Measurements from ENCODE around the gene OR8B4.
"Not testable (repeated sequence)": the region's sequence is repeated elsewhere in the genome, so short reads cannot be mapped to it uniquely, and the experiment has no call there.

DNA sequence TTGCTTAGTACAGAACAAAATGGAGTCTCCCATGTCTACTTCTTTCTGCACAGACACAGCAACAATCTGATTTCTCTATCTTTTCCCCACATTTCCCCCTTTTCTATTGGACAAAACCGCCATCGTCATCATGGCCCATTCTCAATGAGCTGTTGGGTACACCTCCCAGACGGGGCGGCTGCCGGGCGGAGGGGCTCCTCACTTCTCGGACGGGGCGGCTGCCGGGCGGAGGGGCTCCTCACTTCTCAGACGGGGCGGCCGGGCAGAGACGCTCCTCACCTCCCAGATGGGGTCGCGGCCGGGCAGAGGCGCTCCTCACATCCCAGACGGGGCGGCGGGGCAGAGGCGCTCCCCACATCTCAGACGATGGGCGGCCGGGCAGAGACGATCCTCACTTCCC, 21.5 kb downstream of the OR8B4 start:
- not testable (repeated sequence) for TF ChIP-seq CTCF, POLR2A, POLR2AphosphoS5 (IDR thresholded peaks at IDR 0.05)
